ENCODE data around the gene SSMEM1.

The SSMEM1 gene

DNA sequence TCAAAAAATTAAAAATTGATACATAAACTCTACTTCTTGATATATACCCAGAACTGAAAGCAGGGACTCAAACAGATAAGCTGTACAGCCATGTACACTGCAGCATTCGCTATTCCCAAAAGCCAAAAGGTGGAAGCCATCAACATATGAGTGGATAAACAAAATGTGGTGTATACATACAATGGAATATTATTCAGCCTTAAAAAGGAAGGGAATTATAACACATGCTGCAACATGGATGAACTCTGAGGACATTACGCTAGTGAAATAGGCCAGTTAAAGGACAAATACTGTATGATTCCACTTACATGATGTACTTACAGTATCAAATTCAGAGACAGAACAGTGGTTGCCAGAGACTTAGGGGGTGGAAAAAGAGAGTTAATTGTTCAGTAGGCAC, 10.6 kb upstream of the SSMEM1 start:
- no peak overlapping the region for H4K91ac ChIP-seq (ENCODE audit: low read length)
- H2BK12ac ChIP-seq (ENCODE audit: low read length in 2 of 2): no peak overlapping the region
- H3K9me3 ChIP-seq (ENCODE audit: control insufficient read depth, low read length): no peaks in the 10 kb centered on the region
- H4K8ac ChIP-seq (ENCODE audit: low read length): no peak overlapping the region
- 33% methylated on average over 1 of the region's 2 CpGs for WGBS
- H3K4me1 ChIP-seq (ENCODE audit: control insufficient read depth, insufficient read depth, low read depth, low read length): no peaks in the 10 kb centered on the region
- no peak overlapping the region for H3K27ac ChIP-seq (ENCODE audit: low read length, poor library complexity, severe bottlenecking)
- H2BK5ac ChIP-seq (ENCODE audit: low read depth, low read length, poor library complexity, severe bottlenecking): no peak overlapping the region
- DNase-seq: no peak
- H3K4me3 ChIP-seq (ENCODE audit: insufficient read depth in 1 of 2, low read depth in 1 of 2, low read length in 2 of 2): no peak overlapping the region
- no peak overlapping the region for H3K18ac ChIP-seq (ENCODE audit: low read depth in 1 of 2, low read length in 2 of 2)
- no peak overlapping the region for H3K9ac ChIP-seq (ENCODE audit: low read length)
- H3K4me2 ChIP-seq (ENCODE audit: low read length, poor library complexity, severe bottlenecking): no peak overlapping the region
- H3K23ac ChIP-seq (ENCODE audit: low read length in 2 of 2): no peak overlapping the region
- no peak overlapping the region for H3K4ac ChIP-seq (ENCODE audit: low read depth in 1 of 2, low read length in 2 of 2)
- H2BK120ac ChIP-seq (ENCODE audit: low read depth, low read length): no peak overlapping the region
- peaks cover 6 to 65% of the 10 kb centered on the region in 2 experiments for H3K36me3 ChIP-seq (ENCODE audit: control insufficient read depth in 1 of 2, insufficient read depth in 2 of 2, low read depth in 1 of 2, low read length in 2 of 2)
- no peak overlapping the region for H2AK5ac ChIP-seq (ENCODE audit: low read length, severe bottlenecking)
- no peaks in the 10 kb centered on the region for H3K27me3 ChIP-seq (ENCODE audit: control insufficient read depth in 1 of 2, insufficient read depth in 1 of 2, low read length in 2 of 2)
- H3K79me1 ChIP-seq (replicated peaks; ENCODE audit: low read length, poor library complexity, severe bottlenecking): peaks cover 5% of the 10 kb centered on the region
- no peak overlapping the region for H3K14ac ChIP-seq (ENCODE audit: low read length in 2 of 2)
- no peak overlapping the region for H2AFZ ChIP-seq (ENCODE audit: low read depth, low read length)
- H2BK15ac ChIP-seq (ENCODE audit: low read depth, poor library complexity, severe bottlenecking): no peak overlapping the region

GRCh38 chr7:130201796-130202195, 5.9 kb upstream of the SSMEM1 start:
- peaks cover 4 to 60% of the 10 kb centered on the region in 2 experiments for H3K36me3 ChIP-seq (ENCODE audit: control insufficient read depth in 1 of 2, insufficient read depth in 2 of 2, low read depth in 1 of 2, low read length in 2 of 2)
- no peak overlapping the region for H3K27ac ChIP-seq (ENCODE audit: low read length, poor library complexity, severe bottlenecking)
- peaks cover 9% of the 10 kb centered on the region for H3K79me1 ChIP-seq (replicated peaks; ENCODE audit: low read length, poor library complexity, severe bottlenecking)
- H3K4me3 ChIP-seq (ENCODE audit: insufficient read depth in 1 of 2, low read depth in 1 of 2, low read length in 2 of 2): no peak overlapping the region
- H3K18ac ChIP-seq (ENCODE audit: low read depth in 1 of 2, low read length in 2 of 2): no peak overlapping the region
- H3K4me1 ChIP-seq (ENCODE audit: control insufficient read depth, insufficient read depth, low read depth, low read length): peaks cover 3% of the 10 kb centered on the region
- H2AFZ ChIP-seq (ENCODE audit: low read depth, low read length): no peak overlapping the region
- no peak overlapping the region for H4K8ac ChIP-seq (ENCODE audit: low read length)
- H2BK15ac ChIP-seq (ENCODE audit: low read depth, poor library complexity, severe bottlenecking): no peak overlapping the region
- H3K9ac ChIP-seq (ENCODE audit: low read length): no peak overlapping the region
- DNase-seq: no peak
- no peak overlapping the region for H3K4me2 ChIP-seq (ENCODE audit: low read length, poor library complexity, severe bottlenecking)
- no peak overlapping the region for H2BK120ac ChIP-seq (ENCODE audit: low read depth, low read length)
- 90% methylated on average over 4 of the region's 7 CpGs for WGBS
- H2AK5ac ChIP-seq (ENCODE audit: low read length, severe bottlenecking): no peak overlapping the region
- no peak overlapping the region for H2BK5ac ChIP-seq (ENCODE audit: low read depth, low read length, poor library complexity, severe bottlenecking)
- H3K27me3 ChIP-seq (ENCODE audit: control insufficient read depth in 1 of 2, insufficient read depth in 1 of 2, low read length in 2 of 2): no peaks in the 10 kb centered on the region
- H3K4ac ChIP-seq (ENCODE audit: low read depth in 1 of 2, low read length in 2 of 2): no peak overlapping the region
- no peaks in the 10 kb centered on the region for H3K9me3 ChIP-seq (ENCODE audit: control insufficient read depth, low read length)
- H3K14ac ChIP-seq (ENCODE audit: low read length in 2 of 2): no peak overlapping the region
- no peak overlapping the region for H4K91ac ChIP-seq (ENCODE audit: low read length)
- no peak overlapping the region for H3K23ac ChIP-seq (ENCODE audit: low read length in 2 of 2)
- H2BK12ac ChIP-seq (ENCODE audit: low read length in 2 of 2): no peak overlapping the region

DNA sequence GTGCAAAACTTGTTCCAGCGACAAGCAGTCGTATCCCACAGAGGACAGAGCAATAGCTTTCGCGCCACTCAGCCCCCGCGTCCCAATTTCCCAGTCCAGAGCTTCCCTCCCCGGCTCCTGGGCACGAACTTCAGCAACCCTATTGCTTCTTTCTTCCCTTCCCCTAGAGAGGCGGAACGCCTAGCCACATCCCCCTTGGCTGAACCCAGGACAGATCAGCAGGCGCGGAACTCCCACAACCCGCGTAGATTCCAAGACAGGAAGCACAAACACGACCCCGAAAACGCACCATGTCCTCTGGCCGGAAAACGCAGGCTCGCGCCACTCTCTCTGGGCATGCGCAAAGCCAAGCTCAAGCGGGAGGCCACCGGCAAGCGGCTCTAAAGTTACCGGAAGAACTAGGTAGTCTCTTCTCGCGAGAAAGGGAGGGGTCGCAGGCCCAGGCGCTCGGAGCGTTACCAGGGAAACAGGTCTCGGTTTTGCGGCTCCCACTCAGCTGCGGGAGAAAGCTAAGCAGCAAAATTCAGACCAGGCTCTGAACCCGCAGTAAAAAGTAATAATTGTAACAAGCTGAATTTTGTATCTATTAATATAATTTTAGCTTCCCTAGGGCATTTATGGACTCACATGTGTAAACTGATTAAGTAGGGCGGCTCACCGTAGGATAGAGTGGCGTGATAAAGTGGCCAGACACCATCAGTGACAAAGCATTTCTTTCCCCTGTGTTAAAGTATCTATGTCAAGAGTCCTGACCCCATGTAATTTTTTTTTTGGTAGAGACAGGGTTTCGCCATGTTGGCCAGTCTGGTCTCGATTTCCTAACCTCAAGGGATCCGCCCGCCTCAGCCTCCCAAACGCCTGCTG, 2.3 kb upstream of the SSMEM1 start, which contains the start of gene TMEM209:
TMEM209 (minus strand) TSS at position 323 of the 864 bp plus-strand sequence; CDS start at position 292, 31 bp downstream.
- Histone ChIP-seq H3K9me3 (ENCODE audit: control insufficient read depth, low read length) (no peaks in the 10 kb centered on the region), H2AFZ (ENCODE audit: low read depth, low read length) (peak within 1 kb of the TSS; percentile 66), H2BK12ac (ENCODE audit: low read length in 2 of 2) (no peak within 1 kb of the TSS), H3K23ac (ENCODE audit: low read length in 2 of 2) (no peak within 1 kb of the TSS), H2BK15ac (ENCODE audit: low read depth, poor library complexity, severe bottlenecking) (peak within 1 kb of the TSS; percentile 80), H4K8ac (ENCODE audit: low read length) (peak within 1 kb of the TSS; percentile 95), H3K9ac (ENCODE audit: low read length) (peak within 1 kb of the TSS; percentile 95), H3K27me3 (ENCODE audit: control insufficient read depth in 1 of 2, insufficient read depth in 1 of 2, low read length in 2 of 2) (no peaks in the 10 kb centered on the region), H3K4me1 (ENCODE audit: control insufficient read depth, insufficient read depth, low read depth, low read length) (peaks cover 4% of the 10 kb centered on the region), H3K27ac (ENCODE audit: low read length, poor library complexity, severe bottlenecking) (peak within 1 kb of the TSS; percentile 83), H2BK120ac (ENCODE audit: low read depth, low read length) (peak within 1 kb of the TSS; percentile 75), H3K4me3 (ENCODE audit: insufficient read depth in 1 of 2, low read depth in 1 of 2, low read length in 2 of 2) (peak within 1 kb of the TSS; percentile 84 to 92), H2AK5ac (ENCODE audit: low read length, severe bottlenecking) (peak within 1 kb of the TSS; percentile 51), H3K79me1 (replicated peaks; ENCODE audit: low read length, poor library complexity, severe bottlenecking) (peaks cover 7% of the 10 kb centered on the region), H2BK5ac (ENCODE audit: low read depth, low read length, poor library complexity, severe bottlenecking) (peak within 1 kb of the TSS; percentile 79), H3K14ac (ENCODE audit: low read length in 2 of 2) (peak within 1 kb of the TSS in 1 of 2 experiments; percentile 6), H4K91ac (ENCODE audit: low read length) (peak within 1 kb of the TSS; percentile 23), H3K4me2 (ENCODE audit: low read length, poor library complexity, severe bottlenecking) (peak within 1 kb of the TSS; percentile 80), H3K4ac (ENCODE audit: low read depth in 1 of 2, low read length in 2 of 2) (peak within 1 kb of the TSS; percentile 29 to 77), H3K18ac (ENCODE audit: low read depth in 1 of 2, low read length in 2 of 2) (peak within 1 kb of the TSS; percentile 66 to 92), H3K36me3 (ENCODE audit: control insufficient read depth in 1 of 2, insufficient read depth in 2 of 2, low read depth in 1 of 2, low read length in 2 of 2) (peaks cover 4 to 33% of the 10 kb centered on the region in 2 experiments)
- peak; percentile 96 for DNase-seq
- 17% methylated on average over 39 of the region's 44 CpGs for WGBS

GRCh38 chr7:130207033-130207432, 627 bp upstream of the SSMEM1 start:
- no peak for DNase-seq
- Histone ChIP-seq H3K36me3 (ENCODE audit: control insufficient read depth in 1 of 2, insufficient read depth in 2 of 2, low read depth in 1 of 2, low read length in 2 of 2) (peaks cover 0 to 17% of the 10 kb centered on the region in 2 experiments), H3K18ac (ENCODE audit: low read depth in 1 of 2, low read length in 2 of 2) (no peak overlapping the region), H3K4me3 (ENCODE audit: insufficient read depth in 1 of 2, low read depth in 1 of 2, low read length in 2 of 2) (no peak overlapping the region), H4K8ac (ENCODE audit: low read length) (no peak overlapping the region), H2BK5ac (ENCODE audit: low read depth, low read length, poor library complexity, severe bottlenecking) (no peak overlapping the region), H4K91ac (ENCODE audit: low read length) (no peak overlapping the region), H2AK5ac (ENCODE audit: low read length, severe bottlenecking) (no peak overlapping the region), H3K23ac (ENCODE audit: low read length in 2 of 2) (no peak overlapping the region), H3K14ac (ENCODE audit: low read length in 2 of 2) (no peak overlapping the region), H3K9me3 (ENCODE audit: control insufficient read depth, low read length) (no peaks in the 10 kb centered on the region), H2BK12ac (ENCODE audit: low read length in 2 of 2) (no peak overlapping the region), H2BK15ac (ENCODE audit: low read depth, poor library complexity, severe bottlenecking) (no peak overlapping the region), H3K79me1 (replicated peaks; ENCODE audit: low read length, poor library complexity, severe bottlenecking) (peaks cover 3% of the 10 kb centered on the region), H3K4me1 (ENCODE audit: control insufficient read depth, insufficient read depth, low read depth, low read length) (peaks cover 4% of the 10 kb centered on the region), H3K9ac (ENCODE audit: low read length) (peak overlapping the region; percentile 52), H2BK120ac (ENCODE audit: low read depth, low read length) (no peak overlapping the region), H3K27ac (ENCODE audit: low read length, poor library complexity, severe bottlenecking) (no peak overlapping the region), H3K4ac (ENCODE audit: low read depth in 1 of 2, low read length in 2 of 2) (no peak overlapping the region), H3K4me2 (ENCODE audit: low read length, poor library complexity, severe bottlenecking) (no peak overlapping the region), H2AFZ (ENCODE audit: low read depth, low read length) (no peak overlapping the region), H3K27me3 (ENCODE audit: control insufficient read depth in 1 of 2, insufficient read depth in 1 of 2, low read length in 2 of 2) (no peaks in the 10 kb centered on the region)
- 100% methylated on average over 3 of the region's 5 CpGs for WGBS
